Measurements from ENCODE around the gene INHBC. TPM values are rescaled to one million over a fixed set of nuclear protein-coding genes. Genes with fewer than 3 reads are reported as not detected.

The INHBC gene
- total RNA-seq, 4 donors from 2014 or later = 0.33 to 0.63 (median 0.54) TPM; not detected in 1

- no peak for DNase-seq
- H3K4me1 ChIP-seq = peaks cover 13 to 16% of the 10 kb centered on the region in 2 donors
- H3K27me3 ChIP-seq = peaks cover 14% of the 10 kb centered on the region
- WGBS, 2 donors = 69 to 74% methylated on average over 8 of the region's 8 CpGs
- intact Hi-C loops (cut with DNase I) = no loop called here
- H3K4me3 ChIP-seq (replicated peaks in 1 of 3) = no peak overlapping the region
- no peak for TF ChIP-seq POLR2A (IDR thresholded peaks at IDR 0.05)
- TF ChIP-seq CTCF (IDR thresholded peaks at IDR 0.05) = no peak
- no peak overlapping the region for H3K27ac ChIP-seq
- no peaks in the 10 kb centered on the region for H3K36me3 ChIP-seq
- H3K9me3 ChIP-seq = no peaks in the 10 kb centered on the region
Measured at GRCh38 chr12:57474430-57474829, 39.8 kb downstream of the INHBC start.

- WGBS, 2 donors = 51 to 64% methylated on average over 6 to 7 of the region's 7 CpGs
- Histone ChIP-seq H3K4me1 (peaks cover 13 to 16% of the 10 kb centered on the region in 2 donors), H3K9me3 (no peaks in the 10 kb centered on the region), H3K27ac (no peak overlapping the region), H3K36me3 (no peaks in the 10 kb centered on the region), H3K4me3 (replicated peaks in 1 of 3) (no peak overlapping the region), H3K27me3 (peaks cover 14% of the 10 kb centered on the region)
- intact Hi-C loops (cut with DNase I) = no loop called here
- TF ChIP-seq POLR2A (IDR thresholded peaks at IDR 0.05) = no peak
- TF ChIP-seq CTCF (IDR thresholded peaks at IDR 0.05) = no peak
- DNase-seq = no peak
Measured at GRCh38 chr12:57474862-57475261, 40.3 kb downstream of the INHBC start.

DNA sequence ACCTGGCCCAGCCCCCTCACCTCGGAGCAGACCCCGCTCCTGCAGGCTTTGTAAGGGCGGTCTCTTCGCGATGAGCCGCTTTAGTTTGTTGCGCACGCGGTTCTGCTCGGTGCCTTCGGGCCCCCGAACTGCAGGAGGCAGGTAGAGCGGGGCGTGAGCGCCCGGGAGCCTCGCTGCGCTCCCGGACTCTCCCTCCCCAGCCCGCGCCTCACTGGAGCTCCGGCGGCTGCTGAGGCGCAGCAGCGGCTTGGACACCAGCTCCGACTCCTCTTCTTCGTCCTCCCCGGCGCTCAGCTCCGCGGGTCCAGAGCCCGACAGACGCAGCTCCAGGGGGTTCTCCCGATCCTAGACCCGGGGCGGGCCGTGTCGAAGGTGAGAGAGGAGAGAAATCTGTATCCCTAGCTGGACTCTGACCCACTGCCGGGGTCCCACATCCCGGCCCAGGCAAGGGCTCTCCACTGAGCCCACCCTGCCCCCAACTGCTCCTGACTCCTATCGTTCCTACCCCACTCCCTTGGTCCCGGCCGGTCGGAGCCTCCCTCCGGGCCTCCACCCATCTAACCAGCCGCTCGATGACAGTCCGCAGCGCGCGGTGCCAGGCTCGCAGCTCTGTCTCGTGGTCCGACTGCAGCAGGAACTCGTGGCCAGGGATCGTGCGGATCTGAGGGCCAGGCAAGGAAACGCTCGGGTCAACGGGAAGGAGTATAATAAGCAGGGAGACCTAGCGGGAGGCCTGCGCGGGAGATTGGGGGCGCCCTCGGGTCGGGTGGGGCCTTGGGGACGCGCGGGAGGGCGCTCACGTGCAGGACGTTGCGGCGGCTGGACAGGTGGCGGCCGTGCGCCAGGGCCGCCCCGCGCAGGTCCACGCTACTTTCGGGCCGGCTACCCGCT lies 40.9 kb downstream of the INHBC start:
- Histone ChIP-seq H3K4me1 (peaks cover 13 to 16% of the 10 kb centered on the region in 2 donors), H3K9me3 (no peaks in the 10 kb centered on the region), H3K27ac (no peak overlapping the region), H3K36me3 (no peaks in the 10 kb centered on the region), H3K4me3 (replicated peaks in 1 of 3) (peak overlapping the region in 2 of 3 donors; percentile 8 to 14), H3K27me3 (peaks cover 14% of the 10 kb centered on the region)
- intact Hi-C loops (cut with DNase I) = no loop called here
- WGBS, 2 donors = 6 to 24% methylated on average over 38 to 50 of the region's 84 CpGs
- TF ChIP-seq CTCF (IDR thresholded peaks at IDR 0.05) (no peak), POLR2A (IDR thresholded peaks at IDR 0.05) (no peak)
- DNase-seq = peak; percentile 21 to 28

DNA sequence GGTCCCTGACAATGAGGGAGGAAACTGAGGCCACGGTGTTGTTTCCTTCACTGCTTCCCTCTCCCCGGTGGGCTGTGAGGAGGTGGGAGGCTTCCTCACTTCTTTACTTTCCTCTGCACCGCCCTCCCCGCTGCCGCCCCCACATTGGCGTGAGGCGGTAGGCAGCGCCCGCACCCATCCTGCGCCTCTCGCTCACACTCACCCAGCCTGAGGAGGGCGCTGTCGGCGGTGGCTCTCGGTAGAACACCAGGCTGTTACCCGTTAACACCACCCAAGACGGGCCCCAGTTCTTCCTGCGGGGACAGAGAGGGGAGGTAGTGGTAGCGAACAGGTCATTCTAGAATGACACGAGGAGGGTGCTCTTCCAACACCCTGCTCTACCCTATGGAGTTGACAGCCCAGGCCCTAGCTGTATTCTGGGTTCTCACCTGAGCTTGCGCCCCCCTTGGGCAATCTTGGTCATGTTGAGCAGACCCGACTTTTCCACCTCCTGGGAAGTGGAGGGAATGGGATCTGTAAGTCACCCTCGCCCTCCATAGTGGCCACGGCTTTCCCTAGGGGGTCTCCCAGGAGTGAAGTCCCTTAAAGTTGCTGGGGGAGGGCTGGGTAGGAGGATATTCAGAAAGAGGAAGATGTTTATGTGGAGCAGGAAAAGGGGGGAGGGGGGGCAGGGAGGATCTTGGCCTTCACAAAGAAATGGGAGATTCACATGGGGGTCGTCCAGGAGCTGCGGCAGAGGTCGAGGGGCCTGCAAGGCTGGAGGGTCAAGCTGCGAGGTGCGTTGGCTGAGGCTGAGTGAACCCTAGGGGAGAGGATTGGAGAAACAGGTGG lies 41.8 kb downstream of the INHBC start:
- peaks cover 14% of the 10 kb centered on the region for H3K27me3 ChIP-seq
- H3K27ac ChIP-seq = no peak overlapping the region
- TF ChIP-seq POLR2A (IDR thresholded peaks at IDR 0.05) (no peak), CTCF (IDR thresholded peaks at IDR 0.05) (no peak)
- DNase-seq = no peak
- intact Hi-C loops (cut with DNase I) = no loop called here
- no peaks in the 10 kb centered on the region for H3K9me3 ChIP-seq
- WGBS, 2 donors = 17 to 27% methylated on average over 21 of the region's 29 CpGs
- H3K4me3 ChIP-seq (replicated peaks in 1 of 3) = peak overlapping the region in 1 of 3 donors; percentile 14
- no peaks in the 10 kb centered on the region for H3K36me3 ChIP-seq
- H3K4me1 ChIP-seq = peaks cover 13 to 16% of the 10 kb centered on the region in 2 donors
